ENCODE measurements around the gene TMEM117.
"Not testable (repeated sequence)": the region's sequence is repeated elsewhere in the genome, so short reads cannot be mapped to it uniquely, and the experiment has no call there.

Gene TMEM117

GRCh38 chr12:44154128-44154527, 318.2 kb downstream of the TMEM117 start:
- Mint-ChIP-seq H3K4me3 (no peak overlapping the region), H3K27me3 (no peaks in the 10 kb centered on the region), H3K9me3 (ENCODE audit: low read depth) (no peaks in the 10 kb centered on the region), H3K36me3 (no peaks in the 10 kb centered on the region), H3K4me1 (ENCODE audit: low read depth) (no peaks in the 10 kb centered on the region), H3K27ac (no peak overlapping the region)

- Mint-ChIP-seq H3K27ac (no peak overlapping the region), H3K9me3 (ENCODE audit: low read depth) (no peaks in the 10 kb centered on the region), H3K36me3 (no peaks in the 10 kb centered on the region), H3K27me3 (no peaks in the 10 kb centered on the region), H3K4me3 (no peak overlapping the region), H3K4me1 (ENCODE audit: low read depth) (no peaks in the 10 kb centered on the region)
Measured at GRCh38 chr12:44155358-44155757, 319.5 kb downstream of the TMEM117 start.

- Mint-ChIP-seq H3K27ac (no peak overlapping the region), H3K27me3 (no peaks in the 10 kb centered on the region), H3K36me3 (no peaks in the 10 kb centered on the region), H3K4me1 (ENCODE audit: low read depth) (no peaks in the 10 kb centered on the region), H3K4me3 (no peak overlapping the region), H3K9me3 (ENCODE audit: low read depth) (no peaks in the 10 kb centered on the region)
Measured at GRCh38 chr12:44157359-44157758, 321.5 kb downstream of the TMEM117 start.

- no peaks in the 10 kb centered on the region for H3K4me1 Mint-ChIP-seq (ENCODE audit: low read depth)
Measured at GRCh38 chr12:44158746-44159145, 322.9 kb downstream of the TMEM117 start.

GRCh38 chr12:44159216-44159615, 323.3 kb downstream of the TMEM117 start:
- Mint-ChIP-seq H3K27me3 (no peaks in the 10 kb centered on the region), H3K36me3 (no peaks in the 10 kb centered on the region), H3K4me3 (no peak overlapping the region), H3K4me1 (ENCODE audit: low read depth) (no peaks in the 10 kb centered on the region), H3K27ac (no peak overlapping the region), H3K9me3 (ENCODE audit: low read depth) (no peaks in the 10 kb centered on the region)

More at GRCh38 chr12:44158746-44159145, 322.9 kb downstream of the TMEM117 start:
- Mint-ChIP-seq H3K36me3 (no peaks in the 10 kb centered on the region), H3K27me3 (no peaks in the 10 kb centered on the region), H3K9me3 (ENCODE audit: low read depth) (no peaks in the 10 kb centered on the region), H3K4me3 (no peak overlapping the region), H3K27ac (no peak overlapping the region)

- Mint-ChIP-seq H3K27me3 (no peaks in the 10 kb centered on the region), H3K4me3 (no peak overlapping the region), H3K4me1 (ENCODE audit: low read depth) (no peaks in the 10 kb centered on the region), H3K27ac (no peak overlapping the region), H3K36me3 (no peaks in the 10 kb centered on the region), H3K9me3 (ENCODE audit: low read depth) (no peaks in the 10 kb centered on the region)
Measured at GRCh38 chr12:44159862-44160261, 324.0 kb downstream of the TMEM117 start.

- Mint-ChIP-seq H3K36me3 (peaks cover 4% of the 10 kb centered on the region), H3K27ac (no peak overlapping the region), H3K4me1 (ENCODE audit: low read depth) (no peaks in the 10 kb centered on the region), H3K27me3 (no peaks in the 10 kb centered on the region), H3K9me3 (ENCODE audit: low read depth) (no peaks in the 10 kb centered on the region), H3K4me3 (no peak overlapping the region)
Measured at GRCh38 chr12:44162961-44163360, 327.1 kb downstream of the TMEM117 start.

- Mint-ChIP-seq H3K36me3 (peaks cover 2% of the 10 kb centered on the region), H3K27me3 (no peaks in the 10 kb centered on the region), H3K27ac (no peak overlapping the region), H3K9me3 (ENCODE audit: low read depth) (no peaks in the 10 kb centered on the region), H3K4me1 (ENCODE audit: low read depth) (no peaks in the 10 kb centered on the region), H3K4me3 (no peak overlapping the region)
Measured at GRCh38 chr12:44174053-44174452, 338.2 kb downstream of the TMEM117 start.

GRCh38 chr12:44184499-44185206, 348.8 kb downstream of the TMEM117 start:
- Mint-ChIP-seq H3K4me3 (no peak overlapping the region), H3K36me3 (peaks cover 7% of the 10 kb centered on the region), H3K4me1 (ENCODE audit: low read depth) (no peaks in the 10 kb centered on the region), H3K27ac (no peak overlapping the region), H3K9me3 (ENCODE audit: low read depth) (no peaks in the 10 kb centered on the region), H3K27me3 (no peaks in the 10 kb centered on the region)

- Mint-ChIP-seq H3K4me1 (ENCODE audit: low read depth) (no peaks in the 10 kb centered on the region), H3K27me3 (no peaks in the 10 kb centered on the region), H3K4me3 (no peak overlapping the region), H3K36me3 (peaks cover 9% of the 10 kb centered on the region), H3K27ac (no peak overlapping the region), H3K9me3 (ENCODE audit: low read depth) (peaks cover 3% of the 10 kb centered on the region)
Measured at GRCh38 chr12:44193281-44193680, 357.4 kb downstream of the TMEM117 start.

- H3K9me3 Mint-ChIP-seq (ENCODE audit: low read depth); H3K36me3 Mint-ChIP-seq; H3K4me3 Mint-ChIP-seq; H3K27me3 Mint-ChIP-seq; H3K4me1 Mint-ChIP-seq (ENCODE audit: low read depth); H3K27ac Mint-ChIP-seq: not testable (repeated sequence)
Measured at GRCh38 chr12:44195719-44196118, 359.8 kb downstream of the TMEM117 start.

- H3K27ac Mint-ChIP-seq: no peak overlapping the region
Measured at GRCh38 chr12:44206045-44206444, 370.2 kb downstream of the TMEM117 start.

GRCh38 chr12:44217146-44217883, 381.4 kb downstream of the TMEM117 start:
- peaks cover 13% of the 10 kb centered on the region for H3K36me3 Mint-ChIP-seq
- H3K4me3 Mint-ChIP-seq: no peak overlapping the region
- peaks cover 4% of the 10 kb centered on the region for H3K9me3 Mint-ChIP-seq (ENCODE audit: low read depth)
- H3K27me3 Mint-ChIP-seq: no peaks in the 10 kb centered on the region
- no peak overlapping the region for H3K27ac Mint-ChIP-seq
- no peaks in the 10 kb centered on the region for H3K4me1 Mint-ChIP-seq (ENCODE audit: low read depth)

More at GRCh38 chr12:44206045-44206444, 370.2 kb downstream of the TMEM117 start:
- Mint-ChIP-seq H3K36me3 (peaks cover 20% of the 10 kb centered on the region), H3K27me3 (no peaks in the 10 kb centered on the region), H3K9me3 (ENCODE audit: low read depth) (peaks cover 29% of the 10 kb centered on the region), H3K4me1 (ENCODE audit: low read depth) (no peaks in the 10 kb centered on the region), H3K4me3 (no peak overlapping the region)

- Mint-ChIP-seq H3K36me3 (no peaks in the 10 kb centered on the region), H3K27me3 (no peaks in the 10 kb centered on the region), H3K27ac (no peak overlapping the region), H3K4me1 (ENCODE audit: low read depth) (no peaks in the 10 kb centered on the region), H3K9me3 (ENCODE audit: low read depth) (no peaks in the 10 kb centered on the region), H3K4me3 (no peak overlapping the region)
Measured at GRCh38 chr12:44223736-44224135, 387.9 kb downstream of the TMEM117 start.

GRCh38 chr12:44224399-44225148, 388.7 kb downstream of the TMEM117 start:
- H3K4me1 Mint-ChIP-seq (ENCODE audit: low read depth): no peaks in the 10 kb centered on the region

More at GRCh38 chr12:44224399-44225148, 388.7 kb downstream of the TMEM117 start:
- H3K9me3 Mint-ChIP-seq (ENCODE audit: low read depth): no peaks in the 10 kb centered on the region
- H3K36me3 Mint-ChIP-seq: no peaks in the 10 kb centered on the region
- H3K4me3 Mint-ChIP-seq: no peak overlapping the region
- no peak overlapping the region for H3K27ac Mint-ChIP-seq
- H3K27me3 Mint-ChIP-seq: no peaks in the 10 kb centered on the region

All from activated naive CD8-positive, alpha-beta T cell (primary cell).